K562 (cell line): ENCODE data around the gene SCUBE2. TPM values are rescaled to one million over a fixed set of nuclear protein-coding genes. Genes with fewer than 3 reads are reported as not detected.
A peak's percentile ranks its signal among the peaks of the same experiment; 100 is the strongest.

Experiments
- BRF2 ChIP-seq: IDR thresholded peaks from 3 replicates; pipeline ENCODE4 v1.6.1; 2011; ENCODE audit warnings: borderline replicate concordance, mild to moderate bottlenecking; ENCODE audit not compliant: insufficient read length, insufficient read depth
- CTBP1 ChIP-seq: fragments of 450-650 bp; IDR thresholded peaks from 2 replicates; pipeline ENCODE4 v1.6.1; 2016; ENCODE audit warnings: borderline replicate concordance
- ELK1 ChIP-seq: sonication (generic); formaldehyde crosslinking; IDR thresholded peaks from 2 replicates; pipeline ENCODE4 v1.8.1; 2022; ENCODE audit warnings: missing genetic modification reagents
- FOSL1 ChIP-seq: fragments of 200-800 bp; sonication (Bioruptor generic); conservative IDR thresholded peaks from 2 replicates; pipeline ENCODE4 v1.6.1; 2016; ENCODE audit warnings: missing genetic modification characterization, missing compliant biosample characterization
- FOXM1 ChIP-seq, 2 experiments: fragments of 450-650 bp in 1 of 2; sonication (generic) in 1 of 2; formaldehyde crosslinking in 1 of 2; IDR thresholded peaks; 2 replicates each; pipeline versions ENCODE4 v1.6.1 to v1.9.0; 2017 to 2022; ENCODE audit warnings: low read depth in 2 of 2, mild to moderate bottlenecking in 2 of 2, missing genetic modification reagents in 1 of 2, moderate library complexity in 1 of 2
- GABPA ChIP-seq: fragments of 200-800 bp; sonication (Bioruptor generic); conservative IDR thresholded peaks from 2 replicates; pipeline ENCODE4 v1.6.1; 2016; ENCODE audit warnings: low read depth, missing genetic modification characterization, missing compliant biosample characterization
- JUN ChIP-seq, 2 experiments: sonication (generic) in 1 of 2; formaldehyde crosslinking in 1 of 2; IDR thresholded peaks; 2 replicates each; pipeline versions ENCODE4 v1.6.1 to v1.8.0; 2012 to 2022; ENCODE audit warnings: borderline replicate concordance in 2 of 2, mild to moderate bottlenecking in 2 of 2, improper control_type of control experiment in 1 of 2, low read depth in 1 of 2, low read length in 1 of 2, missing genetic modification reagents in 1 of 2
- JUND ChIP-seq, 2 experiments: IDR thresholded peaks; 2 replicates in 1 of 2; 3 replicates in 1 of 2; pipeline ENCODE4 v1.6.1; 2011; ENCODE audit warnings: borderline replicate concordance in 2 of 2, low read depth in 2 of 2, low read length in 2 of 2, improper control_type of control experiment in 1 of 2, missing biosample characterization in 1 of 2, missing genetic modification characterization in 1 of 2, missing genetic modification reagents in 1 of 2
- NR2C2 ChIP-seq, 2 experiments: fragments of 200-800 bp in 1 of 2; sonication (Bioruptor generic) in 1 of 2; sonication (generic) in 1 of 2; formaldehyde crosslinking in 1 of 2; IDR thresholded peaks; 2 replicates each; pipeline versions ENCODE4 v1.6.1 to v1.8.0; 2016 to 2022; ENCODE audit warnings: mild to moderate bottlenecking in 1 of 2, missing compliant biosample characterization in 1 of 2, missing genetic modification characterization in 1 of 2, missing genetic modification reagents in 1 of 2
- RAD21 ChIP-seq, 2 experiments: fragments of 250-450 bp in 1 of 2; fragments of 450-650 bp in 1 of 2; sonication (Bioruptor Pico) in 1 of 2; formaldehyde crosslinking in 1 of 2; IDR thresholded peaks in 1 of 2; conservative IDR thresholded peaks in 1 of 2; 2 replicates each; pipeline versions ENCODE4 v1.4.0 to v1.8.0; 2020 to 2022; ENCODE audit warnings: mild to moderate bottlenecking in 2 of 2, moderate library complexity in 1 of 2
- RREB1 ChIP-seq: fragments of 250-450 bp; sonication (Bioruptor Pico); IDR thresholded peaks from 2 replicates; pipeline ENCODE4 v1.4.0; 2020
- SMARCC2 ChIP-seq: fragments of 450-650 bp; IDR thresholded peaks from 2 replicates; pipeline ENCODE4 v1.6.1; 2017; ENCODE audit warnings: antibody characterized with exemption, moderate library complexity, mild to moderate bottlenecking, low read depth
- TCF3 ChIP-seq: sonication (generic); formaldehyde crosslinking; IDR thresholded peaks from 2 replicates; pipeline ENCODE4 v1.4.0; 2020; ENCODE audit warnings: mild to moderate bottlenecking, missing genetic modification reagents
- TSC22D4 ChIP-seq: fragments of 450-650 bp; IDR thresholded peaks from 2 replicates; pipeline ENCODE4 v1.6.1; 2016; ENCODE audit warnings: missing genetic modification characterization, missing biosample characterization, control low read depth
- ZNF124 ChIP-seq: sonication (generic); formaldehyde crosslinking; IDR thresholded peaks from 2 replicates; pipeline ENCODE4 v1.8.1; 2022; ENCODE audit warnings: missing genetic modification reagents
- ZNF277 ChIP-seq: fragments of 250-450 bp; sonication (Bioruptor Pico); IDR thresholded peaks from 2 replicates; pipeline ENCODE4 v1.8.0; 2022; ENCODE audit warnings: inconsistent platforms, mild to moderate bottlenecking, moderate library complexity, borderline replicate concordance
- polyA plus RNA-seq, 8 experiments: library from polyadenylated mRNA; depleted of rRNA in 4 of 8; stranded (reverse) in 5 of 8; unstranded in 3 of 8; fragments of >200 nt; fragmentation: Nextera tagmentation in 2 of 8; fragmentation: Illumina TruSeq in 1 of 8; extraction: Ambion mirVana in 2 of 8; extraction: Trizol in 1 of 8; gene quantifications; 2 replicates each; pipeline versions ENCODE4 v1.2.1 to v1.2.3, GENCODE V29; 2011 to 2014; ENCODE audit warnings: inconsistent platforms in 1 of 8, missing spikeins in 1 of 8
- total RNA-seq, 7 experiments: library from RNA; depleted of rRNA in 6 of 7; stranded (reverse); fragments of >200 nt in 6 of 7; fragmentation: Illumina TruSeq in 2 of 7; extraction: Trizol in 2 of 7; gene quantifications; 2 replicates each; pipeline versions ENCODE4 v1.2.1 to v1.2.3, GENCODE V29; 2011 to 2021; ENCODE audit warnings: low replicate concordance in 1 of 7

Gene SCUBE2
- total and polyA plus RNA-seq, 9 of the 15 experiments (the other 6 are each of a cell fraction or from before 2014, with no cell fraction given), result 0.06 to 0.40 (median 0.07) TPM; not detected in 6

- no peak for TF ChIP-seq ZNF277 (CRISPR knock-in tag)
- no peak for TF ChIP-seq FOXM1 (IDR thresholded peaks at IDR 0.05; ENCODE audit: low read depth)
- no peak for TF ChIP-seq FOXM1 (CRISPR knock-in tag; IDR thresholded peaks at IDR 0.05; ENCODE audit: low read depth)
- TF ChIP-seq ELK1 (CRISPR knock-in tag), result no peak
- peak; percentile 61 for TF ChIP-seq SMARCC2
- no peak for TF ChIP-seq BRF2
- TF ChIP-seq FOSL1 (tag), result peak; percentile 95
- TF ChIP-seq CTBP1, result peak; percentile 41; the same call in 1 of the 2 replicates
- TF ChIP-seq JUND (IDR thresholded peaks at IDR 0.05; ENCODE audit: borderline replicate concordance, low read depth, low read length), result peak; percentile 76
- peak; percentile 67; the same call in 2 of the 3 replicates for TF ChIP-seq JUND (tag; IDR thresholded peaks at IDR 0.05; ENCODE audit: borderline replicate concordance, low read depth, low read length)
- TF ChIP-seq RREB1 (CRISPR knock-in tag), result no peak
- TF ChIP-seq GABPA (tag), result 0 out of 2 replicates have a peak, but pooled peaks have one; percentile 26
- peak in 1 of 2 experiments; percentile 6; a peak in 1 of 4 replicates for TF ChIP-seq RAD21 (CRISPR knock-in tag; conservative IDR thresholded peaks at IDR 0.05 in 1 of 2, IDR thresholded peaks at IDR 0.05 in 1 of 2)
- TF ChIP-seq TSC22D4 (tag), result no peak
- peak; percentile 20; the same call in 1 of the 2 replicates for TF ChIP-seq TCF3
- TF ChIP-seq ZNF124 (CRISPR knock-in tag), result no peak
- peak; percentile 77 for TF ChIP-seq JUN (IDR thresholded peaks at IDR 0.05; ENCODE audit: borderline replicate concordance, low read depth, low read length)
- TF ChIP-seq JUN (CRISPR knock-in tag; IDR thresholded peaks at IDR 0.05; ENCODE audit: borderline replicate concordance), result no peak
- TF ChIP-seq NR2C2 (CRISPR knock-in tag; IDR thresholded peaks at IDR 0.05), result no peak
- TF ChIP-seq NR2C2 (tag; IDR thresholded peaks at IDR 0.05), result 0 out of 2 replicates have a peak, but pooled peaks have one; percentile 16
Measured at GRCh38 chr11:9001736-9002135, 89.7 kb downstream of the SCUBE2 start (continued).
